ENCODE data around the gene TAF4B. TPM values are rescaled to one million over a fixed set of nuclear protein-coding genes. Genes with fewer than 3 reads are reported as not detected.

Gene TAF4B
- total RNA-seq, 1 donor from 2014 or later = 3.3 TPM

DNA sequence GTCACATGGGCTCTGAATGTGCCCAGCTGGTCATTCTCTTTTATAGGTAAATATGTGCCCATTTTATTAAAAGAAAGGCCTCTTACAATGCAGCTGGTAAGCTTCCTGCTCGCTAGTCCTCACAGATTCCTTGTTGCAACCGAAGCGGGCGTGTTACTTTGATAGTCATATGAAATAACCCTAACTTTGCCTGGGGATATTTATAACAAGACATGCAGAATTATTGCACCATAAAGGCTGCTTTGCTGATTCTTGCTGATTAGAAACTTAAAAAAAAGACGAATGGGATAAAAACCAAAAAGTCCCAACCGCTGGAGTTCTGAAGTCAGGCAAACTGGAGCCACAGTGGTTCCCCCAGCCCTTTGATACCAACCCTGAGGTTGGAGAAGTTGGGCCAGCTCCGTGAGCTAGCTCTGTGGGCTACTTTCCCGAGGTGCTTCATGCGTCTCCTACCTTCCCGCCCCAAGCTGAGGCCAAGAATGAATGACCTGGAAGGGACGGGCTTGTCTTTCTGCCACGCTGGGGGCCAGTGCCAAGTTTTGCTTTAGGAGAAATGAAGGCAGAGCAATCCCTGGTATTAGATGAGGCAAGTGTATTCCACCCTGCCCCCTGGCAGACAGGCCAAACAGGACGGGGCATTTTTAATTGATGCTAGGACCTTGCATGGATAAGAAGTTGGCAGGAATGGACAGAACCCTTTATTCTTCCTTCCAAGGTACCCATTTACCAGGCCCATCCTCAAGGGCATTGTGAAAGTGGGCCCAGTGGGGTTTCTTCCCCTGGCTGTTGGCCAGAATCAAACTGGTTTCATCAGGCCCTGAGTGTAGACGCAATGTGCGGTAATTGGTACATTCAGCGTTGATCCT, 181.7 kb downstream of the TAF4B start:
- Mint-ChIP-seq H3K27me3 (ENCODE audit: unreplicated experiment) (peaks cover 1% of the 10 kb centered on the region), H3K36me3 (ENCODE audit: low read depth, unreplicated experiment) (no peaks in the 10 kb centered on the region)
- TF ChIP-seq, protein P1, sequence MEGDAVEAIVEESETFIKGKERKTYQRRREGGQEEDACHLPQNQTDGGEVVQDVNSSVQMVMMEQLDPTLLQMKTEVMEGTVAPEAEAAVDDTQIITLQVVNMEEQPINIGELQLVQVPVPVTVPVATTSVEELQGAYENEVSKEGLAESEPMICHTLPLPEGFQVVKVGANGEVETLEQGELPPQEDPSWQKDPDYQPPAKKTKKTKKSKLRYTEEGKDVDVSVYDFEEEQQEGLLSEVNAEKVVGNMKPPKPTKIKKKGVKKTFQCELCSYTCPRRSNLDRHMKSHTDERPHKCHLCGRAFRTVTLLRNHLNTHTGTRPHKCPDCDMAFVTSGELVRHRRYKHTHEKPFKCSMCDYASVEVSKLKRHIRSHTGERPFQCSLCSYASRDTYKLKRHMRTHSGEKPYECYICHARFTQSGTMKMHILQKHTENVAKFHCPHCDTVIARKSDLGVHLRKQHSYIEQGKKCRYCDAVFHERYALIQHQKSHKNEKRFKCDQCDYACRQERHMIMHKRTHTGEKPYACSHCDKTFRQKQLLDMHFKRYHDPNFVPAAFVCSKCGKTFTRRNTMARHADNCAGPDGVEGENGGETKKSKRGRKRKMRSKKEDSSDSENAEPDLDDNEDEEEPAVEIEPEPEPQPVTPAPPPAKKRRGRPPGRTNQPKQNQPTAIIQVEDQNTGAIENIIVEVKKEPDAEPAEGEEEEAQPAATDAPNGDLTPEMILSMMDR (IDR thresholded peaks at IDR 0.05; ENCODE audit: unreplicated experiment) = no peak

GRCh38 chr18:26409091-26409490, 182.8 kb downstream of the TAF4B start:
- H3K27me3 Mint-ChIP-seq (ENCODE audit: unreplicated experiment) = no peaks in the 10 kb centered on the region
- no peak overlapping the region for H3K27ac Mint-ChIP-seq (ENCODE audit: unreplicated experiment)
- H3K4me3 Mint-ChIP-seq (ENCODE audit: unreplicated experiment) = no peak overlapping the region

More for the DNA sequence above, 181.7 kb downstream of the TAF4B start:
- H3K27ac Mint-ChIP-seq (ENCODE audit: unreplicated experiment) = no peak overlapping the region
- H3K9me3 Mint-ChIP-seq (ENCODE audit: unreplicated experiment) = no peaks in the 10 kb centered on the region
- DNase-seq (ENCODE audit: low spot score) = no peak
- no peak overlapping the region for H3K4me3 Mint-ChIP-seq (ENCODE audit: unreplicated experiment)
- H3K4me1 Mint-ChIP-seq (ENCODE audit: unreplicated experiment) = peaks cover 3% of the 10 kb centered on the region

GRCh38 chr18:26414901-26415440, 188.7 kb downstream of the TAF4B start:
- no peaks in the 10 kb centered on the region for H3K4me1 Mint-ChIP-seq (ENCODE audit: unreplicated experiment)
- TF ChIP-seq, protein P1 (IDR thresholded peaks at IDR 0.05; ENCODE audit: unreplicated experiment) = no peak
- H3K27me3 Mint-ChIP-seq (ENCODE audit: unreplicated experiment) = no peaks in the 10 kb centered on the region
- no peak overlapping the region for H3K4me3 Mint-ChIP-seq (ENCODE audit: unreplicated experiment)
- H3K9me3 Mint-ChIP-seq (ENCODE audit: unreplicated experiment) = no peaks in the 10 kb centered on the region
- no peaks in the 10 kb centered on the region for H3K36me3 Mint-ChIP-seq (ENCODE audit: low read depth, unreplicated experiment)
- no peak for DNase-seq (ENCODE audit: low spot score)
- no peak overlapping the region for H3K27ac Mint-ChIP-seq (ENCODE audit: unreplicated experiment)

More at GRCh38 chr18:26409091-26409490, 182.8 kb downstream of the TAF4B start:
- TF ChIP-seq, protein P1 (IDR thresholded peaks at IDR 0.05; ENCODE audit: unreplicated experiment) = no peak
- no peaks in the 10 kb centered on the region for H3K36me3 Mint-ChIP-seq (ENCODE audit: low read depth, unreplicated experiment)
- peaks cover 3% of the 10 kb centered on the region for H3K4me1 Mint-ChIP-seq (ENCODE audit: unreplicated experiment)
- no peak for DNase-seq (ENCODE audit: low spot score)
- H3K9me3 Mint-ChIP-seq (ENCODE audit: unreplicated experiment) = no peaks in the 10 kb centered on the region

DNA sequence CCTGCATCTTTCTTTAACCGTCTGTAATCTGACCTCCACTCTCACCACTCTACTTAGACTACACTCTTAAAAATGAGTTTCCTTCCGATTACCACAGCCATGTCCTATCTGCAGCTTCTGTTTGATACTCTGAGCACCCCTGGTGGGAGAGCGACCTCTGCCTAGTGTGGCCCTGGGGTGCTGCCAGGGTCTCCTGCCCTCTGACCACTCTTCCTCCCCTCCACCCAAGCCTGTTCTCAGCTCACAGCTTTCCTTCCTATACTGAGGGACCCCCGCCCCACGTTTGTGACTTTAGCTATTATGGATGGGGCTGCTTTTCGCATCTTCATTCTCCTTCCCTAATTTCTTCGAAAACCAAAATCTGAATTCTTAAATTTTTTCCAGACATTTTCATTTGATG, 189.4 kb downstream of the TAF4B start:
- Mint-ChIP-seq H3K27ac (ENCODE audit: unreplicated experiment) (no peak overlapping the region), H3K4me1 (ENCODE audit: unreplicated experiment) (no peaks in the 10 kb centered on the region), H3K36me3 (ENCODE audit: low read depth, unreplicated experiment) (no peaks in the 10 kb centered on the region), H3K27me3 (ENCODE audit: unreplicated experiment) (no peaks in the 10 kb centered on the region), H3K4me3 (ENCODE audit: unreplicated experiment) (no peak overlapping the region), H3K9me3 (ENCODE audit: unreplicated experiment) (no peaks in the 10 kb centered on the region)
- TF ChIP-seq, protein P1 (IDR thresholded peaks at IDR 0.05; ENCODE audit: unreplicated experiment) = no peak
- no peak for DNase-seq (ENCODE audit: low spot score)

DNA sequence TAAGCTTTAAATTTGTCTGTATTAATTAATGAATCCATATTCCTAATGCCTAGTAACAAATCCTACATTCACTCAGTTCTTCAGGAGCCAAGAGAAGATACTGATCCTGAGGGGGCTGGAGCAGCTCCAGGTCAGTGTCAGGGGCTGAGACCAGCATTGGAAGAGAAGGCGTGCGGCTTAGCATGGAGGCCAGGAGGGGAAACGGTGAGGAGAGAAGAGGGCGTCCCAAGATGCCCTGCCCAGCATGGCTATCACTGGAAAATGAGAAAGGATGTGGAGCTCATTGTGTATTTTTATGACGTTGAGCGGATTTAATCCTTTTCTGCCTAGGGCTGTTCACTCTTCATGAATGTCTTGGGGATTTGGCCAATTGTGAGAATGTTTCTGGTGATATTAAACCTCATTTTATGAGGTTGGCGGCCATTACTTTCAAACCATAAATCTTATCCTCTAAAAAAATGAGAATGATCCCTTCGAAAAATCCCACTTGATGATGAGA, 190.5 kb downstream of the TAF4B start:
- Mint-ChIP-seq H3K27ac (ENCODE audit: unreplicated experiment) (no peak overlapping the region), H3K4me3 (ENCODE audit: unreplicated experiment) (no peak overlapping the region), H3K4me1 (ENCODE audit: unreplicated experiment) (no peaks in the 10 kb centered on the region), H3K9me3 (ENCODE audit: unreplicated experiment) (no peaks in the 10 kb centered on the region), H3K27me3 (ENCODE audit: unreplicated experiment) (no peaks in the 10 kb centered on the region), H3K36me3 (ENCODE audit: low read depth, unreplicated experiment) (no peaks in the 10 kb centered on the region)
- no peak for DNase-seq (ENCODE audit: low spot score)
- TF ChIP-seq, protein P1 (IDR thresholded peaks at IDR 0.05; ENCODE audit: unreplicated experiment) = no peak

Data from endothelial cell (in vitro differentiated cells).